ENCODE data around the gene PAXX. TPM values are rescaled to one million over a fixed set of nuclear protein-coding genes. Genes with fewer than 3 reads are reported as not detected.

PAXX gene
- total RNA-seq, 1 donor from 2014 or later = 33.1 TPM

DNA sequence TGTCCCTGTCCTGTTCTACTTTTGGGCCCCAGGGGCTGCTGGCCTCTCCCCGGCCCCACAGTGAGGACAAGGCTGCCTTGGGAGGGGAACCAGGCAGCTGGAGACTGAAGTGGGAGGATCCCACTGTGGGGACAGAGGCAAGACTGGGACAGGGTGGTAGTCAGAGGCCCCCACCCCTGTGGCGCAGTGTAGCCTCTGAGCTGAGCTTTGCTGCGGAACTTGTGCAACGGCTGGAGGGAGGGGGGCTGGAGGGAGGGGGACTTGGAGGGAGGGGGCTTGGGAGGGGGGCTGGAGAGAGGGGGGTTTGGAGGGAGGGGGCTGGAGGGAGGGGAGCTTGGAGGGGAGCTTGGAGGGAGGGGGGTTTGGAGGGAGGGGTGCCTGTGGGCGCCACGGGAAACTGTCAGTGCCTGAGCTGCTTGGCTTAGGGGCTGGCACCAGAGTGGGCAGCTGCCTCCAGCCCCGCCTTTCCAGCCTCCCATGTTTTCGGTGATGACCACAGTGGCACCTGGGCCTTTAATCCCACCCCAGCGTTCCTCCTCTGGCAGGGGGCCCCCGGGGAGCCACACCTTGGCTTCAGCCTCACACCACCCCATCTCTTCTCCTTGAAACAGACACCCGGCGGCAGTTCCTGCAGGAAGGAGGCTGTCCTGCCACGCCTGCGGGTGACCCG is 42.0 kb downstream of the PAXX start:
- peak; percentile 15 for ATAC-seq

DNA sequence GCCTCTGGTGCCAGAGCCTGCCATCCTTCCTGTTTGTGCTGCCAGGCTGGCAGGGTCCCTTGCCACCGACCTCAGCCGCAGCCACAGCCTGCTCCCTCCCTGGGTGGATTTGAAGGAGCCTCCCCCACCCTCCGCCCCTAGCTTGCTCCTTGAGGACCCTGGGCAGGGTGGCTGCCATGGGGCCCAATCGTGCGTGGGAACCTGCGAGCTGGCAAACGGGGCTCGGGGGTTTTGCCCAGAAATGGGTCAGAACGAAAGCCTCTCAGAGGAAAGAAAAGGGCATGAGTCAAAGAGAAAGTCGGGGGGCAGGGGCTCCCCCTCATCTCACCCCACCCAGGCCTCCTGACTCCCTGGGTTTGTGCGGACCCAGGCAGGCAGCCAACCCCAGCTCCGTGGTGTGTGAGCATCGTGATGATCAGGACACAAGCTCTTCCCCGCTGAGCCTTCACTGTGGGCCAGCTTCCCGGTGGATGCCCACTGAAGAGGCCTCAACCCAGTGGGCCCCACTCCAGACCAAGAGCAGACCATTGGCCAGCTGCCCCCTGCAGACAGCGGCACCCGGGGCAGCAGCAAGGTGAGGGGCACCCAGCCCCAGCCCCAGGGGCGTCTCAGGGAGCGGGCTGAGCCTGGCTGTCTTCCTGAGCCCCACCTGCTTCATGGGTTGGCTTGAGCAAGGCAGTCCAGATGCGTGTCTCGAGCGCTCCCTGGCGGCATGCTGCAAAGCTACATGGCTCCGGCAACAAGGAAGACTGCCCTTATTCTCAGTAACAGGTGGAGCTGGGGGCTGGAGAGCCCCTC is 42.7 kb downstream of the PAXX start:
- peak; percentile 78 for ATAC-seq

GRCh38 chr9:137035507-137035834 is 43.2 kb downstream of the PAXX start:
- ATAC-seq = peak; percentile 15

DNA sequence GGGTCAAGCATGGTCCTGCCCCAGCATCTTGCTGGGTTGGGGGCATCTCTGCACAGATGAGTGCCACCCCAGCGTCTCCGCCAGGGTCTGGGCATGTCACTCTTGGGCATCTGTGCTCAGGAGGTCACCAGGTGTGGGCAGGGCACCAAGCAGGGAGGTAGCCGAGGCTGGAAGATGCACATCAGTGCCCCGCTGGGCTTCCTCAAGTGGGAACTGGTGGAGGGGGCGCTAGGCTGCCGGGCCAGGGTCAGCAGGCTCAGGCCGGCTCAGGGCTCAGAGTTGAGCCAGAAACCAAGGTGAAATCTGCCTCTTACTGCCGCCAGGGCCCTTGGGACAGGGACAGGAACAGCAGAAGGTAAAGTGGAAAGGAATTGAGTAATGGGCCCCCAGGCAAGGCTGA is 43.7 kb downstream of the PAXX start:
- no peak for ATAC-seq

- ATAC-seq = no peak
Observed at GRCh38 chr9:137037035-137037434, 44.8 kb downstream of the PAXX start.

GRCh38 chr9:137037483-137037882 is 45.3 kb downstream of the PAXX start:
- ATAC-seq = no peak

DNA sequence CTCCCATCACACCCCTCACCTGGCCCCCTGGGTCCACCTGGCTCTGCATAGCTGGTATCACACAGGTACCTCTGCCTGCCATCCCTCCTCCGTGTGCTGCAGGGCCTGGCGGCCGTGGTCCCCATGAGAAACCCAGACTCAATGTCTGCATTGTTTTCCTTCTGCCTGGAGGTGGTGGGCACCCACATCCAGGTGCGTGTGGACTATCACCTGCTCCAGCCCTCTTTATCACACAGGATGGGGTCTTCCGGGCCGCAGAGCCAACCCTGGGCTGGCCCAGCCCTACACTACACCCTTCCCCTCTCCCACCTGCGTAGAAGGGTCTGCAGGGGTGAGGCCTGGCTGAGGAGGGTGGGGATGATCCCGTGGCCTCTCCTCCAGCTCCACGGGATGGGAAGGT is 46.7 kb downstream of the PAXX start:
- no peak for ATAC-seq

DNA sequence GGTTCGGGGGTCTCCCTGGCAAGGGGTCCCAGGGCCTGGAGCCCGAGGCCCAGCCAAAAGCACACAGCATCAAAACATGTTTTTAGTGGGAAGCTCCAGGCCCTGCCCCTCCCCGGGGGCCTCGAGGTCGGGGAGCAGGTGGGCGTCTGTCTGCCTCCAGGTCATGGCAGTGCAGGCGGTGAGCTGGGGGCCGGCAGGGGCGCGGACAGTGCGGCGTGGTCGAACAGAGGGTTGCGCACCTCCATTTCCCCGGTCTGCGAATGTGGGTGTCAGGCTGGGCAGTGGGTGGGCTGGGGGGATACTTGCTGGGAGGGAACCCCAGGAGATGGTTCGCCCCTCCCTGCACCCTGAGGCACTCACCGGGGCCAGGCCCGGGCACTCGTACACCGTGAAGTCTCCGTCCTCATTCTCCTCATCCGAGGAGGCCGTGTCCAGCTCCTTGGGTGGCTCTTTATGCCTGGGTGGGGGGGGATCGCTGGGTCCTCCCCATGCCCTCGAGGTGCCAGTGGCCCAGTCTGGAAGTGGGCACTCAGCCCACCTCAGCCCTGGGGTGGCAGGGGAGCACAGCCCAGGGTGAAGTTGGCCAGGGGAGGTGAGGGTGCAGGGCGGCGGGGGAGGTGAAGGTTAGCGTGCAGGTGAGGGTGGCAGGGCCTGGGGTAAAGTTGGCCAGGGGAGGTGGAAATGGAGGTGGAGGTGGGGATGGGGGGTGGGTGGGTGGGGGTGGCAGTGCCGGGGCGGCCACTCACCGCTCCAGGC is 47.6 kb downstream of the PAXX start:
- no peak for ATAC-seq

- ATAC-seq = no peak
Observed at GRCh38 chr9:137040568-137040967, 48.3 kb downstream of the PAXX start.

DNA sequence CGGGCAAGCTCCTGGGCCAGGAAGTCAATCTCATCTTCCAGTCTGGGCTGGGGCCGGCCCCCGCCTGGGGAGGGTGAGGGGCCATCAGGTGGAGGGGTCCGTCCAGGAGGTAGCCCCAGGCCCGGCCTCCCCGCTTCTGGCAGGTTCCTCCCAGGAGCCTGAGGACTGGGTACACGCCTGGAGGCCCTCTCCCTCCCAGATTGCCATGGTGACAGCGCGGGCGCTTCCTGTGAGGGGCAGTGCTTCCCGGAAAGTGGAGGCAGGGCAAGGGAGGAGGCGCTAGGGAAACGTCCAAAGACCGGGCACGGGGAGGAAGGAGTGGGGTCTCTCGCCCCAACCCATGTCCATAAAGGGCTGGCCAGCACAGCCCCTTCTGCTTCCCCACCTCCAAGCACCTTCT is 48.9 kb downstream of the PAXX start:
- ATAC-seq = no peak

- peak; percentile 4 for ATAC-seq
Observed at GRCh38 chr9:137042751-137043727, 50.8 kb downstream of the PAXX start.

Other genes starting within 250 kb of the PAXX start
- gene LCN10, start 249.5 kb upstream of the PAXX start, total RNA-seq = 1.3 TPM
- gene LCN6, start 243.9 kb upstream of the PAXX start, total RNA-seq = 3.8 TPM
- gene LCN8, start 234.2 kb upstream of the PAXX start, total RNA-seq = not detected
- not detected for gene LCN15, start 227.9 kb upstream of the PAXX start, total RNA-seq
- 102 TPM for gene TMEM141, start 201.1 kb upstream of the PAXX start, total RNA-seq
- not detected for gene CCDC183, start 196.1 kb upstream of the PAXX start, total RNA-seq
- gene RABL6, start 184.5 kb upstream of the PAXX start, total RNA-seq = 52.6 TPM
- gene AJM1, start 149.9 kb upstream of the PAXX start, total RNA-seq = 1.1 TPM
- gene PHPT1, start 143.0 kb upstream of the PAXX start, total RNA-seq = 74.4 TPM
- gene MAMDC4, start 140.1 kb upstream of the PAXX start, total RNA-seq = 1.3 TPM
- gene EDF1, start 126.1 kb upstream of the PAXX start, total RNA-seq = 296 TPM
- 11.1 TPM for gene TRAF2, start 105.9 kb upstream of the PAXX start, total RNA-seq
- gene FBXW5, start 47.7 kb upstream of the PAXX start, total RNA-seq = 71.9 TPM
- not detected for gene C8G, start 47.2 kb upstream of the PAXX start, total RNA-seq
- 0.80 TPM for gene LCN12, start 40.1 kb upstream of the PAXX start, total RNA-seq
- 18.4 TPM for gene PTGDS, start 14.9 kb upstream of the PAXX start, total RNA-seq
- 0.20 TPM for gene LCNL1, start 9.4 kb upstream of the PAXX start, total RNA-seq
- 154 TPM for gene CLIC3, start 4.1 kb downstream of the PAXX start, total RNA-seq
- gene ABCA2, start 35.8 kb downstream of the PAXX start, total RNA-seq = 2.0 TPM
- gene FUT7, start 39.7 kb downstream of the PAXX start, total RNA-seq = 0.12 TPM
- gene NPDC1, start 53.8 kb downstream of the PAXX start, total RNA-seq = 26.6 TPM
- 2.9 TPM for gene ENTPD2, start 61.6 kb downstream of the PAXX start, total RNA-seq
- 13.8 TPM for gene SAPCD2, start 78.1 kb downstream of the PAXX start, total RNA-seq
- gene UAP1L1, start 85.1 kb downstream of the PAXX start, total RNA-seq = 4.9 TPM
- gene MAN1B1, start 94.6 kb downstream of the PAXX start, total RNA-seq = 46.2 TPM
- gene DPP7, start 122.3 kb downstream of the PAXX start, total RNA-seq = 75.3 TPM
- 0.12 TPM for gene GRIN1, start 146.7 kb downstream of the PAXX start, total RNA-seq
- 1.6 TPM for gene LRRC26, start 177.6 kb downstream of the PAXX start, total RNA-seq
- gene TMEM210, start 179.6 kb downstream of the PAXX start, total RNA-seq = not detected
- 25.0 TPM for gene ANAPC2, start 196.1 kb downstream of the PAXX start, total RNA-seq
- 86.8 TPM for gene SSNA1, start 196.3 kb downstream of the PAXX start, total RNA-seq
- 20.5 TPM for gene TPRN, start 208.3 kb downstream of the PAXX start, total RNA-seq
- 24.8 TPM for gene TMEM203, start 213.2 kb downstream of the PAXX start, total RNA-seq
- gene NDOR1, start 213.3 kb downstream of the PAXX start, total RNA-seq = 8.6 TPM
- 11.2 TPM for gene RNF208, start 229.8 kb downstream of the PAXX start, total RNA-seq
- gene CYSRT1, start 232.8 kb downstream of the PAXX start, total RNA-seq = 156 TPM
- 2.7 TPM for gene RNF224, start 235.1 kb downstream of the PAXX start, total RNA-seq
- 0.68 TPM for gene SLC34A3, start 238.5 kb downstream of the PAXX start, total RNA-seq
- gene TUBB4B, start 248.9 kb downstream of the PAXX start, total RNA-seq = 321 TPM

All from esophagus mucosa (tissue), 1 donor.